IgD-negative memory B cell (primary cell): ENCODE measurements around the gene ZBTB33. TPM values are rescaled to one million over a fixed set of nuclear protein-coding genes. Genes with fewer than 3 reads are reported as not detected.

Experiments used
- H3K27ac Mint-ChIP-seq, 3 donors: one replicate each; pipeline ENCODE4 v1.8.0; 2020 to 2022; ENCODE audit warnings: mild to moderate bottlenecking in 3 of 3, mixed read lengths in 3 of 3, moderate library complexity in 1 of 3
- H3K27me3 Mint-ChIP-seq: one replicate; pipeline ENCODE4 v1.8.0; 2021; ENCODE audit warnings: mixed read lengths
- H3K36me3 Mint-ChIP-seq: one replicate; pipeline ENCODE4 v1.8.0; 2020; ENCODE audit warnings: mild to moderate bottlenecking, mixed read lengths
- H3K4me1 Mint-ChIP-seq, 3 donors: one replicate each; pipeline ENCODE4 v1.8.0; 2020 to 2022; ENCODE audit warnings: mixed read lengths in 3 of 3, mild to moderate bottlenecking in 1 of 3
- H3K4me3 Mint-ChIP-seq, 4 donors: one replicate each; pipeline ENCODE4 v1.8.0; 2020 to 2022; ENCODE audit warnings: mild to moderate bottlenecking in 4 of 4, mixed read lengths in 4 of 4, moderate library complexity in 3 of 4
- H3K9me3 Mint-ChIP-seq, 3 donors: one replicate each; pipeline ENCODE4 v1.8.0; 2020 to 2021; ENCODE audit warnings: mixed read lengths in 3 of 3, mild to moderate bottlenecking in 1 of 3
- polyA plus RNA-seq: library from polyadenylated mRNA; unstranded; fragments of 300-500 nt; fragmentation: Illumina TruSeq; gene quantifications from one replicate; pipeline ENCODE4 v1.2.3, GENCODE V29; 2021

ZBTB33 gene
- polyA plus RNA-seq, 1 donor from 2014 or later: 11.5 TPM

- Mint-ChIP-seq H3K4me1 (peaks cover 0 to 7% (median 4%) of the 10 kb centered on the region in 3 donors), H3K27me3 (no peaks in the 10 kb centered on the region), H3K27ac (no peak overlapping the region), H3K36me3 (no peaks in the 10 kb centered on the region), H3K4me3 (no peak overlapping the region), H3K9me3 (no peaks in the 10 kb centered on the region)
These were observed 32.1 kb downstream of the ZBTB33 start for GRCh38 chrX:120282697-120283096.

GRCh38 chrX:120286733-120287512 is 36.3 kb downstream of the ZBTB33 start:
- peaks cover 3% of the 10 kb centered on the region for H3K27me3 Mint-ChIP-seq
- no peaks in the 10 kb centered on the region for H3K36me3 Mint-ChIP-seq
- H3K9me3 Mint-ChIP-seq: peaks cover 0 to 2% (median 0%) of the 10 kb centered on the region in 3 donors
- H3K27ac Mint-ChIP-seq: peak overlapping the region in 1 of 3 donors; percentile 64
- H3K4me3 Mint-ChIP-seq: peak overlapping the region in 1 of 4 donors; percentile 35
- peaks cover 0 to 10% (median 9%) of the 10 kb centered on the region in 3 donors for H3K4me1 Mint-ChIP-seq

GRCh38 chrX:120287513-120288112 is 37.0 kb downstream of the ZBTB33 start:
- peak overlapping the region in 1 of 3 donors; percentile 64 for H3K27ac Mint-ChIP-seq
- H3K4me1 Mint-ChIP-seq: peaks cover 0 to 10% (median 9%) of the 10 kb centered on the region in 3 donors
- peak overlapping the region in 1 of 4 donors; percentile 35 for H3K4me3 Mint-ChIP-seq
- H3K9me3 Mint-ChIP-seq: peaks cover 0 to 2% (median 0%) of the 10 kb centered on the region in 3 donors
- no peaks in the 10 kb centered on the region for H3K36me3 Mint-ChIP-seq
- peaks cover 5% of the 10 kb centered on the region for H3K27me3 Mint-ChIP-seq

DNA sequence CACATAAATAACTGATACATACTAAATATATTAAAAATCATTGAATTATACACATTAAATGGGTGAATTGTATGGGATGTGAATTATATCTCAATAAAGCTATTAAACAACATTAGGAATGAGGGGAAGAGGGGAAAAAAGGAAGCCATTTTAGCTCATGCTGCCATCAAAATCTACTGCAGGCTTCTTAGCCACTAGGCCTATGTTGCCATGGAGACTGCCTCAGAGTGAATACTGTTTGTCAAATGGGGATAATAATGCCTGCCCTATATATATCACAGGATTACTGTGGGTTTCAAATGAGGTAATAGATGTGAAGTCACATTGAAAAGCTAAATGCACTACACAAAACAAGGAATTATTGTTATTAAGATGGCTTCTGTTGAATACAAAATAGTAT is 39.5 kb downstream of the ZBTB33 start:
- H3K27me3 Mint-ChIP-seq: peaks cover 5% of the 10 kb centered on the region
- no peaks in the 10 kb centered on the region for H3K36me3 Mint-ChIP-seq
- peaks cover 0 to 2% (median 0%) of the 10 kb centered on the region in 3 donors for H3K9me3 Mint-ChIP-seq
- peaks cover 3 to 10% (median 9%) of the 10 kb centered on the region in 3 donors for H3K4me1 Mint-ChIP-seq
- no peak overlapping the region for H3K27ac Mint-ChIP-seq
- no peak overlapping the region for H3K4me3 Mint-ChIP-seq

DNA sequence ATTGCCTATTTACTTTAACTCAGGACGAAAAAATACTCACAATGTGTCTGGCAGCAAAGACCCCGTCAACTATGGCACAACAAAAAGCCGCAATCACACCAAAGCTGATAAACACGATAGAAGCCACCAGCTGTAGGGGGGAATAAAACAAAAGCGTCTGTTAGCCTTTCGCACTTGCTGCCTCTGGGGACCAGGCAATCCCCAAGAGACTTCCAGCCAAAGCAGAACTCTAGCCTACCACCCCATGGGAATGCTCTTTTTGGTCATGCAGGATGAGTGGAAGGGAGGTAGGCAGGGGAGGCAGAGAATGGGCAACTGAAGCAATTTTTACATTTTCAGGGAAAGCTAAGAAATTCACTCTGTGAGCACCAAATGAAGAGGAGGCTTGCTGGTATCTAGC is 40.6 kb downstream of the ZBTB33 start:
- H3K9me3 Mint-ChIP-seq: peaks cover 0 to 2% (median 0%) of the 10 kb centered on the region in 3 donors
- H3K4me1 Mint-ChIP-seq: peaks cover 3 to 10% (median 9%) of the 10 kb centered on the region in 3 donors

DNA sequence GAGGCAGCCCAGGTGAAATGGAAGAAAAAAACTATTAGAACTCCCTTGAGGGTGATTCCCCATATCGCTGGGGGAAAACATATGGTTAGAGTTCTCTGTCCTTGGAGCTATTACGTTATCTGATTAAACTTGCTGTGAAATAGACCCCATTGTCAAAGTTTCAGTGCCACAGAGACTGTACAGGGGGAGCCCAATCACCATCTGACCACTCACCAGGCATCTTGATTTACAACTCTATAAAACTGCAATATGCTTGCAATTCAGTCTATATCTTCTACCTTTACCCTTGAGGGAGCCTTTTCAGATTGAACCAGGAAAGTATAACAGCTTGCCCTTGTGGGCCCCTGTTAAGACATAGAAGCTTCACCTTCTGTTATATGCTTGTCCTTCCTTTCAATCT is 42.4 kb downstream of the ZBTB33 start:
- H3K27me3 Mint-ChIP-seq: peaks cover 5% of the 10 kb centered on the region
- no peak overlapping the region for H3K4me3 Mint-ChIP-seq
- H3K4me1 Mint-ChIP-seq: peaks cover 2 to 3% (median 3%) of the 10 kb centered on the region in 3 donors
- H3K27ac Mint-ChIP-seq: no peak overlapping the region
- no peaks in the 10 kb centered on the region for H3K36me3 Mint-ChIP-seq
- peaks cover 0 to 2% (median 0%) of the 10 kb centered on the region in 3 donors for H3K9me3 Mint-ChIP-seq

More for the DNA sequence above, 40.6 kb downstream of the ZBTB33 start:
- no peaks in the 10 kb centered on the region for H3K36me3 Mint-ChIP-seq
- H3K4me3 Mint-ChIP-seq: peak overlapping the region in 1 of 4 donors; percentile 33
- no peak overlapping the region for H3K27ac Mint-ChIP-seq
- peaks cover 5% of the 10 kb centered on the region for H3K27me3 Mint-ChIP-seq

GRCh38 chrX:120294651-120295050 is 44.0 kb downstream of the ZBTB33 start:
- H3K4me1 Mint-ChIP-seq: peaks cover 0 to 3% (median 0%) of the 10 kb centered on the region in 3 donors
- H3K27me3 Mint-ChIP-seq: peaks cover 5% of the 10 kb centered on the region
- H3K4me3 Mint-ChIP-seq: no peak overlapping the region
- H3K36me3 Mint-ChIP-seq: no peaks in the 10 kb centered on the region
- H3K27ac Mint-ChIP-seq: no peak overlapping the region
- peaks cover 0 to 2% (median 0%) of the 10 kb centered on the region in 3 donors for H3K9me3 Mint-ChIP-seq

DNA sequence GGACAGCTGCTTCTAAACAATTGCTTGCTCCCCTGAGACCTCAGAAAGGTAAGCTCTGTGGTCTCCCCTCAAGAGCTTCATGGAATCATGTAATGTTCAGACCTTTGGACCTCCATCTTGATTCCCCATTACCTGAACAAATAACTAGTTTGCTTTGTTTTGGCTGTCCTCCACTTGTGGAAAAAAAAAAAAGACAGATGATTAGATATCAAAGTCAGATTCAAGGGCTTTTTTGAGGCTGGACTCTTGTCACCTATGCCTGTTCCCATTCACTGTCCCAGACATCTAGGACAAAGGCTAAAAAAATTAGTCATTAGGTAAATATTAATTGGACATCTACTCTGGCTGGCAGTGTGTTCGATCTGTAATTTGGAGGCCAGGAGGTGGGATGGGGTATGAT is 47.3 kb downstream of the ZBTB33 start:
- Mint-ChIP-seq H3K27ac (no peak overlapping the region), H3K4me1 (peaks cover 8 to 18% (median 11%) of the 10 kb centered on the region in 3 donors), H3K36me3 (no peaks in the 10 kb centered on the region), H3K4me3 (no peak overlapping the region), H3K27me3 (peaks cover 3% of the 10 kb centered on the region), H3K9me3 (no peaks in the 10 kb centered on the region)

DNA sequence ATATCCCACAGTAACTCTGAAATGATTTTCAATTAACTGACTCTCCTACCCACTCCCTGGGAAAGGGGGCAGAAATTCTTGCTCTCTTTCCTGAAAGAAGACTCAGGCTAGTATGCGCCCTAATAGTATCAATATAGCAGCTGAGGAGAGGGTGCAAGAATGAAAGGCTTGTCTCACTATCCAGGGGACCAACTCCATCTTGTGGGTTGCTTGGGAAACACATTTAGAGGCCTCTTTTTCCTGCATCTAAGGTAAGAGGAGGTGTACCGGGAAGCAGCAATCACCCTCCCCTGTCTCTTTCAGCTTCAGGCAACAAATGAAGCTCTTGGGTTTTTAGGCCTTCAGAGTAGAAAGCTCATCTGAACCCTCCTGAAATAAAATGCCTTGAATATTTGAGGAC is 49.3 kb downstream of the ZBTB33 start:
- Mint-ChIP-seq H3K4me1 (peaks cover 11 to 29% (median 12%) of the 10 kb centered on the region in 3 donors), H3K9me3 (no peaks in the 10 kb centered on the region), H3K27me3 (peaks cover 3% of the 10 kb centered on the region), H3K27ac (no peak overlapping the region), H3K36me3 (no peaks in the 10 kb centered on the region), H3K4me3 (no peak overlapping the region)

GRCh38 chrX:120301497-120301896 is 50.9 kb downstream of the ZBTB33 start:
- Mint-ChIP-seq H3K4me1 (peaks cover 11 to 29% (median 12%) of the 10 kb centered on the region in 3 donors), H3K4me3 (peak overlapping the region in 1 of 4 donors; percentile 76), H3K36me3 (no peaks in the 10 kb centered on the region), H3K9me3 (no peaks in the 10 kb centered on the region), H3K27ac (no peak overlapping the region), H3K27me3 (peaks cover 3% of the 10 kb centered on the region)

- Mint-ChIP-seq H3K4me1 (peaks cover 11 to 29% (median 12%) of the 10 kb centered on the region in 3 donors), H3K27me3 (peaks cover 3% of the 10 kb centered on the region), H3K27ac (peak overlapping the region in 1 of 3 donors; percentile 66), H3K36me3 (no peaks in the 10 kb centered on the region), H3K4me3 (peak overlapping the region in 3 of 4 donors; percentile 42 to 91 (median 76)), H3K9me3 (no peaks in the 10 kb centered on the region)
These were observed 51.3 kb downstream of the ZBTB33 start for GRCh38 chrX:120301960-120302359.

DNA sequence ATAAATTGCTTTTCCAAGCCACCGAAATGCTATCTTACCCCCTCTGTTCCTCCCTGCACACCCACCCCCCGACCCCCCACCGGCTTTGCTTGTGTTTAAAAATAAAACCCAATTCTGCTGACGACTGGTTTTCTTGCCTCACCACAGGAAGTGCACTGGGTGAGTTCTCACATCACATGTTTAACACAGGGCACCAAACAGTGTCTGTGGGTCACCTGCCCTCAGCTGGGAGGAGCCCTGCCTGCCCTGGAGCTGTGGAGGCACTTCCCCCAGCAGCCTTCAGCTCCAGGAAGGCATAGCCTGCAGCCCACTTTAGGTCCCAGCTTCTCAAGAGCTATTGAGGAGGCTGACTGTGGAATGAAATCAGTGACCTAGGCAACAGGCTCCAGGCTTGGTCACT is 51.8 kb downstream of the ZBTB33 start:
- Mint-ChIP-seq H3K9me3 (no peaks in the 10 kb centered on the region), H3K4me3 (peak overlapping the region in 3 of 4 donors; percentile 42 to 91 (median 76)), H3K27me3 (peaks cover 3% of the 10 kb centered on the region), H3K36me3 (no peaks in the 10 kb centered on the region), H3K4me1 (peaks cover 11 to 29% (median 12%) of the 10 kb centered on the region in 3 donors), H3K27ac (peak overlapping the region in 1 of 3 donors; percentile 66)

- H3K9me3 Mint-ChIP-seq: no peaks in the 10 kb centered on the region
- peaks cover 11 to 29% (median 12%) of the 10 kb centered on the region in 3 donors for H3K4me1 Mint-ChIP-seq
- no peaks in the 10 kb centered on the region for H3K36me3 Mint-ChIP-seq
- H3K27me3 Mint-ChIP-seq: peaks cover 7% of the 10 kb centered on the region
- peak overlapping the region in 1 of 3 donors; percentile 62 for H3K27ac Mint-ChIP-seq
- H3K4me3 Mint-ChIP-seq: peak overlapping the region in 2 of 4 donors; percentile 17 to 60
These were observed 53.6 kb downstream of the ZBTB33 start for GRCh38 chrX:120304256-120304655.

- Mint-ChIP-seq H3K27ac (no peak overlapping the region), H3K9me3 (no peaks in the 10 kb centered on the region), H3K4me1 (peaks cover 13 to 36% (median 19%) of the 10 kb centered on the region in 3 donors), H3K36me3 (no peaks in the 10 kb centered on the region), H3K27me3 (peaks cover 16% of the 10 kb centered on the region), H3K4me3 (no peak overlapping the region)
These were observed 55.0 kb downstream of the ZBTB33 start for GRCh38 chrX:120305531-120306141.

DNA sequence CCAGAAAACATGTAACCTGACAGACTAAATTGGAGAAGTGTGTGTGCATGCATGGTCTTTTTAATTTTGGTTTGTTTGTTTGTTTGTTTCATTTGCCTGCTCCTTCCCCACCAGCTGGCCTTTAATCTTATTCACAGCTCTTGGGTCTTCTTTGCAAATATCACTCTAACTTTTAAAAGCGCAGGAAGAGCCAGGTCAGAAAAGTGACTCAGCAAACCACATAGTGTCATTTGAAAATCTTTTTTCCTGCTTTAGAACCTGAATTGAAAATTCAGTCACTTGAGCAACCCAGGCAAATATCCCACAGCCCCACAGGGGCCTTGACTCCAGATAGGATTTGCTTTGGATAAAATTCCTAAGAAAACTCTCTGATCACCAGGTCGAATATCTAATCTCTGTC is 56.0 kb downstream of the ZBTB33 start:
- no peak overlapping the region for H3K4me3 Mint-ChIP-seq
- no peaks in the 10 kb centered on the region for H3K9me3 Mint-ChIP-seq
- no peak overlapping the region for H3K27ac Mint-ChIP-seq
- no peaks in the 10 kb centered on the region for H3K36me3 Mint-ChIP-seq
- H3K4me1 Mint-ChIP-seq: peaks cover 13 to 32% (median 19%) of the 10 kb centered on the region in 3 donors
- H3K27me3 Mint-ChIP-seq: peaks cover 16% of the 10 kb centered on the region
